HG02571 (cell line): Measurements from ENCODE around the gene XPNPEP3.
A peak's percentile ranks its signal among the peaks of the same experiment; 100 is the strongest.
"Not testable (repeated sequence)": the region's sequence is repeated elsewhere in the genome, so short reads cannot be mapped to it uniquely, and the experiment has no call there.

Experiments used
- ATAC-seq: cut with Tn5 transposase; IDR thresholded peaks from one replicate; pipeline ENCODE4 v1.9.1; 2021; ENCODE audit warnings: mild to moderate bottlenecking, moderate library complexity; ENCODE audit not compliant: unreplicated experiment

XPNPEP3 gene

GRCh38 chr22:40855979-40856512 lies 902 bp upstream of the XPNPEP3 start:
- ATAC-seq: peak; percentile 9

GRCh38 chr22:40857309-40857855 lies 434 bp downstream of the XPNPEP3 start:
- ATAC-seq: no peak

GRCh38 chr22:40862013-40862412 lies 5.1 kb downstream of the XPNPEP3 start, which contains the start of gene DNAJB7:
Gene DNAJB7, minus strand, starts transcription at chr22:40862113. Its CDS starts 119 bp downstream, at chr22:40861994.
- no peak for ATAC-seq

- ATAC-seq: no peak
Observed at GRCh38 chr22:40862537-40862936, 5.6 kb downstream of the XPNPEP3 start.

GRCh38 chr22:40867109-40867508 lies 10.2 kb downstream of the XPNPEP3 start:
- ATAC-seq: no peak

- not testable (repeated sequence) for ATAC-seq
Observed at GRCh38 chr22:40868379-40868778, 11.4 kb downstream of the XPNPEP3 start.

- no peak for ATAC-seq
Observed at GRCh38 chr22:40874016-40874415, 17.1 kb downstream of the XPNPEP3 start.

- ATAC-seq: no peak
Observed at GRCh38 chr22:40875111-40875510, 18.2 kb downstream of the XPNPEP3 start.

- ATAC-seq: no peak
Observed at GRCh38 chr22:40876907-40877306, 20.0 kb downstream of the XPNPEP3 start.

GRCh38 chr22:40877488-40877887 lies 20.5 kb downstream of the XPNPEP3 start:
- ATAC-seq: no peak

- no peak for ATAC-seq
Observed at GRCh38 chr22:40878922-40879321, 22.0 kb downstream of the XPNPEP3 start.

GRCh38 chr22:40889116-40889515 lies 32.2 kb downstream of the XPNPEP3 start:
- ATAC-seq: no peak

- ATAC-seq: no peak
Observed at GRCh38 chr22:40890881-40891280, 33.9 kb downstream of the XPNPEP3 start.

GRCh38 chr22:40894417-40894816 lies 37.5 kb downstream of the XPNPEP3 start:
- no peak for ATAC-seq

GRCh38 chr22:40898850-40899357 lies 42.0 kb downstream of the XPNPEP3 start:
- no peak for ATAC-seq

- ATAC-seq: no peak
Observed at GRCh38 chr22:40904101-40904500, 47.2 kb downstream of the XPNPEP3 start.

GRCh38 chr22:40908895-40909294 lies 51.9 kb downstream of the XPNPEP3 start:
- ATAC-seq: no peak

- no peak for ATAC-seq
Observed at GRCh38 chr22:40911772-40912171, 54.8 kb downstream of the XPNPEP3 start.

GRCh38 chr22:40912987-40913386 lies 56.0 kb downstream of the XPNPEP3 start:
- not testable (repeated sequence) for ATAC-seq

- no peak for ATAC-seq
Observed at GRCh38 chr22:40919446-40919845, 62.5 kb downstream of the XPNPEP3 start.

- no peak for ATAC-seq
Observed at GRCh38 chr22:40920526-40920925, 63.6 kb downstream of the XPNPEP3 start.

- no peak for ATAC-seq
Observed at GRCh38 chr22:40922484-40923303, 65.7 kb downstream of the XPNPEP3 start.
